Immature natural killer cell (primary cell): ENCODE results near the gene JMJD7. TPM values are rescaled to one million over a fixed set of nuclear protein-coding genes. Genes with fewer than 3 reads are reported as not detected.

ENCODE experiments used
- DNase-seq, 3 donors: peaks; one replicate each; pipeline ENCODE4 v3.0.0; 2022; ENCODE audit warnings: mixed read lengths in 1 of 3
- H3K27ac Mint-ChIP-seq, 6 donors: one replicate each; pipeline ENCODE4 v1.8.0; 2020; ENCODE audit warnings: mixed read lengths in 6 of 6, mild to moderate bottlenecking in 5 of 6, inconsistent platforms in 4 of 6, moderate library complexity in 3 of 6
- H3K27me3 Mint-ChIP-seq, 3 donors: one replicate each; pipeline ENCODE4 v1.8.0; 2020 to 2021; ENCODE audit warnings: low read depth in 3 of 3, mild to moderate bottlenecking in 3 of 3, mixed read lengths in 3 of 3, moderate library complexity in 3 of 3, inconsistent platforms in 1 of 3
- H3K36me3 Mint-ChIP-seq, 3 donors: one replicate each; pipeline ENCODE4 v1.8.0; 2020; ENCODE audit warnings: mixed read lengths in 3 of 3, inconsistent platforms in 2 of 3, mild to moderate bottlenecking in 2 of 3
- H3K4me1 Mint-ChIP-seq, 2 donors: one replicate each; pipeline ENCODE4 v1.8.0; 2020; ENCODE audit warnings: inconsistent platforms in 2 of 2, mild to moderate bottlenecking in 2 of 2, mixed read lengths in 2 of 2, moderate library complexity in 1 of 2
- H3K4me3 Mint-ChIP-seq, 5 donors: one replicate each; pipeline ENCODE4 v1.8.0; 2020; ENCODE audit warnings: mild to moderate bottlenecking in 5 of 5, mixed read lengths in 5 of 5, inconsistent platforms in 3 of 5, moderate library complexity in 3 of 5
- H3K9me3 Mint-ChIP-seq, 6 donors: one replicate each; pipeline ENCODE4 v1.8.0; 2020; ENCODE audit warnings: mild to moderate bottlenecking in 6 of 6, mixed read lengths in 6 of 6, inconsistent platforms in 4 of 6, moderate library complexity in 3 of 6
- polyA plus RNA-seq, 3 donors: library from polyadenylated mRNA; unstranded; fragments of 300-500 nt; fragmentation: Illumina TruSeq; gene quantifications; one replicate each; pipeline ENCODE4 v1.2.3, GENCODE V29; 2021

JMJD7 gene
- polyA plus RNA-seq, 3 donors from 2014 or later: 20.6 to 57.4 (median 23.6) TPM

DNA sequence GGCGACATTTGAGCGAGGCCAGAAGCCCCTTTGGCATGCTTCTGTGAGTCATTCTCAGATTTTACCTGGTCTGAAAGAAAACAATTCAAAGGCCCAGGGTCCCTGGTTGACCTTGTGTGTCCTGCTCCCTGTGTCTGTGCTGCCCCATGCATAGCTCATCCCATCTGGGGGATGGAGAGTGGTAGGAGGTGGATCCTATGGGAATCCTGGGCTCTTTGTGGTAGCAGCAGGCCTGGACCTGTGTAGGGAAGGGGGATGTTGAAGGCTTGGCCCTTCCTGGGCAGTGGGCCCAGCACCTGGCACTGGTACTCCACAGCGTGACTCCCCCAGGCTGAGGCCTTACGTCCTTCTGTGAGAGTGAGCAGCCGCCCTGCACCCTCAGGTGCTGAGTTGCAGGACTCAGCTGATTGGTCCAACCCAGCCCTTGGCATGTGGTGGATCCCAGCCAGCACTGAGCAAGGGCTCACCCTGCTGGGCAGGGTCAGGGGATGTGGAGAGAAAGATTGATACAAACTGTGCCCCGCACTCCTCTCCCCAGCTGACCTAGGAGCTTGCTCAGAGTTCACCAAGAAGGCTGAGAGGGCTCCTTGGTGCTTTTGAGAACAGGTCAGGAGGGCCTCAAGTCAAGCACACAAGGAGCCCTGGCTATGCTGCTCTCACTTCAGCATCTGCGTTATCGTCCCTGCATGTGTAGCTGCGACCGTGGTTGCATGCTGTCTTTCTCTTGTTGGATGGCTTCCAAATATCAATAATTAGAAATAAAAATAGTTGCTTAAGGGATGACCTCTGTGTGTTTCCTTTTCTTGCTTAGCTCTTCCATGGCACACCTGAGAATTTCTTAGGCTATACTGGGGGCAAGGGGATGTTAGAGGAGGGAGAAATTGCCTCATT lies 21.4 kb upstream of the JMJD7 start:
- Mint-ChIP-seq H3K27ac (no peak overlapping the region), H3K36me3 (peaks cover 0 to 3% (median 0%) of the 10 kb centered on the region in 3 donors), H3K9me3 (no peaks in the 10 kb centered on the region), H3K4me1 (peaks cover 8 to 13% of the 10 kb centered on the region in 2 donors), H3K27me3 (peaks cover 0 to 3% (median 0%) of the 10 kb centered on the region in 3 donors), H3K4me3 (no peak overlapping the region)
- no peak for DNase-seq

- Mint-ChIP-seq H3K4me3 (no peak overlapping the region), H3K4me1 (peaks cover 11 to 15% of the 10 kb centered on the region in 2 donors), H3K9me3 (no peaks in the 10 kb centered on the region), H3K27me3 (peaks cover 0 to 3% (median 2%) of the 10 kb centered on the region in 3 donors), H3K27ac (peak overlapping the region in 1 of 6 donors; percentile 85), H3K36me3 (peaks cover 5 to 11% (median 6%) of the 10 kb centered on the region in 3 donors)
- DNase-seq: no peak
Measured at GRCh38 chr15:41809121-41809520, 18.8 kb upstream of the JMJD7 start.

DNA sequence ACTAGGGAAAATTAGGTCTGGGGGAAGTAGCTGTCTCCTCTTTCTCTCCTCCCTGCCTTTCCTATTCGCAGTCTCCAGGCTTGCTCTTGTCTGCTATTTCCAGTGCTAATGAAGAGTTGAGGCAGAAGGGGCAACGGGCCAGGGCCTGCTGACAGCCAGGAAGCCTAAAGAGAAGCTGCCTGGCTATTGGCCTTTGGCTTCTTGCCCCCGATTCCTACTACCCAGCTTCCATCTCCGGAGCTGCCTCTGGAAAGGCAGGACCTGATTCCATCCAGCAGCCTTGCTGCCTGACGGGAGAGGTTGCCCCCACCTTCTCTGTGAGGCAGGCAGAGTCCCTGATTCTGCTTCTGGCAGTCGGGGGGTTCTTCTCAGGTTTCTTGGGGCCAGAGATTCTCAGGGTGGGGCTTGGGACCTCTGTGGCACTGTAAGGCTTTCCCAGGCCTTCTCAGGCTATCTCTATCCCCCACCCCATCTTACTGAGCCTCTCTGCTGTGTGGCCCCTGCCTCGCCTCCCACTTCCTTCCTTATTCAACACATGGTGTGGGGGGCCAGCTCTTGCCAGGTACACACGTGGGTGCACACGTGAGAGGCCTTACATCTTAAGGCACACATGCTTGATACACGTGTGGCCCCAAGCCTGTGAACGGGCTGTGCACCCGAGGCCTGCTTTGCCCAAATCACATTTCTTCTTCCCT lies 18.2 kb upstream of the JMJD7 start:
- no peak for DNase-seq
- Mint-ChIP-seq H3K36me3 (peaks cover 5 to 12% (median 10%) of the 10 kb centered on the region in 3 donors), H3K4me3 (no peak overlapping the region), H3K9me3 (no peaks in the 10 kb centered on the region), H3K27me3 (peaks cover 0 to 3% (median 2%) of the 10 kb centered on the region in 3 donors), H3K4me1 (peaks cover 8 to 13% of the 10 kb centered on the region in 2 donors), H3K27ac (peak overlapping the region in 1 of 6 donors; percentile 11)

GRCh38 chr15:41810651-41811431 lies 17.1 kb upstream of the JMJD7 start:
- DNase-seq: no peak
- Mint-ChIP-seq H3K4me1 (peaks cover 6 to 8% of the 10 kb centered on the region in 2 donors), H3K36me3 (peaks cover 12 to 19% (median 15%) of the 10 kb centered on the region in 3 donors), H3K27me3 (peaks cover 0 to 3% (median 2%) of the 10 kb centered on the region in 3 donors), H3K4me3 (no peak overlapping the region), H3K27ac (no peak overlapping the region), H3K9me3 (no peaks in the 10 kb centered on the region)

- Mint-ChIP-seq H3K9me3 (no peaks in the 10 kb centered on the region), H3K36me3 (peaks cover 16 to 24% (median 16%) of the 10 kb centered on the region in 3 donors), H3K27me3 (peaks cover 0 to 3% (median 2%) of the 10 kb centered on the region in 3 donors), H3K27ac (peak overlapping the region in 1 of 6 donors; percentile 71), H3K4me3 (no peak overlapping the region), H3K4me1 (peaks cover 6 to 8% of the 10 kb centered on the region in 2 donors)
- peak; percentile 69 to 73 (median 71) for DNase-seq
Measured at GRCh38 chr15:41811432-41812195, 16.3 kb upstream of the JMJD7 start.

- Mint-ChIP-seq H3K4me3 (no peak overlapping the region), H3K9me3 (no peaks in the 10 kb centered on the region), H3K27ac (no peak overlapping the region), H3K27me3 (peaks cover 0 to 3% (median 2%) of the 10 kb centered on the region in 3 donors), H3K4me1 (peaks cover 6 to 8% of the 10 kb centered on the region in 2 donors), H3K36me3 (peaks cover 16 to 35% (median 16%) of the 10 kb centered on the region in 3 donors)
- no peak for DNase-seq
Measured at GRCh38 chr15:41812820-41813375, 15.0 kb upstream of the JMJD7 start.

DNA sequence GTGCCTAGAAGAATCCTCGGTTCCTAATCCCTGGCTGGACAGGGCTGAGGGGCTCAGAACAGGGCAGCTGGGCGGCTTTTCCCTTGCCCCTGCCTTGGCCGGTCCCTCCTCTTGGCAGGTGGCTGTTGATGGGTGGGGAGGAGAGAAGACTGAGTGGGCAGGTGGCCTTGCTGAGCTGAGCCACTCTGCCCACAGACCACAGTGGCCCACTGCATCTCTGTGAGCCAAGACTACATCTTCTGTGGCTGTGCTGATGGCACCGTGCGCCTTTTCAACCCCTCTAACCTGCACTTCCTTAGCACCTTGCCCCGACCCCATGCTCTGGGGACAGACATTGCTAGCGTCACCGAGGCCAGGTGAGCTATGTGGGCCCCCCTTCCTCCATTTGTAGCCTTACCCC lies 14.5 kb upstream of the JMJD7 start:
- H3K27ac Mint-ChIP-seq: no peak overlapping the region

GRCh38 chr15:41814534-41814933 lies 13.4 kb upstream of the JMJD7 start:
- no peak overlapping the region for H3K4me3 Mint-ChIP-seq
- no peaks in the 10 kb centered on the region for H3K9me3 Mint-ChIP-seq
- peaks cover 0 to 2% (median 0%) of the 10 kb centered on the region in 3 donors for H3K27me3 Mint-ChIP-seq
- no peak overlapping the region for H3K27ac Mint-ChIP-seq
- no peak for DNase-seq
- peaks cover 16 to 43% (median 17%) of the 10 kb centered on the region in 3 donors for H3K36me3 Mint-ChIP-seq
- peaks cover 6 to 8% of the 10 kb centered on the region in 2 donors for H3K4me1 Mint-ChIP-seq

More for the DNA sequence above, 14.5 kb upstream of the JMJD7 start:
- DNase-seq: no peak
- H3K27me3 Mint-ChIP-seq: peaks cover 0 to 3% (median 2%) of the 10 kb centered on the region in 3 donors
- no peaks in the 10 kb centered on the region for H3K9me3 Mint-ChIP-seq
- H3K4me1 Mint-ChIP-seq: peaks cover 6 to 8% of the 10 kb centered on the region in 2 donors
- H3K36me3 Mint-ChIP-seq: peaks cover 16 to 40% (median 16%) of the 10 kb centered on the region in 3 donors
- H3K4me3 Mint-ChIP-seq: no peak overlapping the region

GRCh38 chr15:41816788-41817187 lies 11.1 kb upstream of the JMJD7 start:
- no peak for DNase-seq
- H3K9me3 Mint-ChIP-seq: no peaks in the 10 kb centered on the region
- no peak overlapping the region for H3K4me3 Mint-ChIP-seq
- peaks cover 0 to 3% (median 2%) of the 10 kb centered on the region in 3 donors for H3K27me3 Mint-ChIP-seq
- H3K36me3 Mint-ChIP-seq: peaks cover 19 to 43% (median 20%) of the 10 kb centered on the region in 3 donors
- H3K4me1 Mint-ChIP-seq: no peaks in the 10 kb centered on the region
- no peak overlapping the region for H3K27ac Mint-ChIP-seq

- Mint-ChIP-seq H3K9me3 (no peaks in the 10 kb centered on the region), H3K27ac (peak overlapping the region in 1 of 6 donors; percentile 34), H3K4me3 (no peak overlapping the region), H3K4me1 (no peaks in the 10 kb centered on the region), H3K36me3 (peaks cover 20 to 43% (median 20%) of the 10 kb centered on the region in 3 donors), H3K27me3 (peaks cover 0 to 3% (median 2%) of the 10 kb centered on the region in 3 donors)
- DNase-seq: no peak
Measured at GRCh38 chr15:41817327-41817726, 10.6 kb upstream of the JMJD7 start.

DNA sequence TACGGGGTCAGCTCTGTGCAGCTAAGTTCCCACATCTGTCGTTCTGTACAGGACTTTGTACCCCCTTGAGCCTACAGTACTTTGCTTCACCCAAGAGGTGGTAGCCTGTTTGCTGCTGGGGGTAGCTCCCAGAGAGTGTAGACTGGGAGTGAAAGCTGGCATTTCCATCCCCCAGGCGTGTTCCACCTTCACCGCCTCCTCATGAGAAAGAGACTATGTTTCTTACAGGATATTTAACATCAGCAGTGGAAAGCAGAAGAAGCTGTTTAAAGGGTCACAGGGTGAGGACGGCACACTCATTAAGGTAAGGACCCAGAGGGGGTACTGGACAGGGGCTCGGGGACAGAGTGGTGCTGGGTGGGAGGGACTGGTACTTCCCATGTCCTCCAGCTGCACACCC lies 10.1 kb upstream of the JMJD7 start:
- Mint-ChIP-seq H3K9me3 (no peaks in the 10 kb centered on the region), H3K27me3 (peaks cover 0 to 3% (median 2%) of the 10 kb centered on the region in 3 donors), H3K36me3 (peaks cover 20 to 45% (median 20%) of the 10 kb centered on the region in 3 donors), H3K4me3 (no peak overlapping the region), H3K4me1 (no peaks in the 10 kb centered on the region), H3K27ac (no peak overlapping the region)
- DNase-seq: no peak

DNA sequence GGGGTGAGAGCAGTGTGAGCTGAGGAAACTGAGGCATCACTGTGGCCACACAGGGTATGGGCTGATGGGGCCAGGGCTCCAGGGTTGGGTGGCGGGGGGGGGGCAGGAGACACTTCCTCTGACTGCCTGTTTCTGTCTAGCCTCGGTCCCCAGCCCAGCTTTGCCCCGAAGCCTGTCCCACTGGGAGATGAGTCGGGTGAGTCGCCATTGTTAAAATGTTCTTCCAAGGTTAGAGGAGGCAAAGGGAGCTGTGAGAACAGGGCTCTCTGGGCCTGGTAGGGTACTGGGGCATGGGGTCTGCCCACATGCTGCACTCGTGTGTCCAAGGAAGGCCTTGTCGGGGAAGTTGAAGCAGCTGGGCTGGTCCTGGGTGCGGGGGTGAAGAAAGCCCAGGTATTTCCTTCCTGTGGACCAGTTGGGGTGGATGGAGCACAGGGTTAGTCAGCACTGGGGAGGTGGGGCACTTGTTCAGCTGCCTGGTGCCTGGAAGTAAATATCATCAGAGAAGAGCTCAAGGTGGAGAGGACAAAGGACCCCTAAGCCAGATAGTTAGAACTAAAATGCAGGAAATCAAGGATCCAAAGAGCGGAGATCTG lies 8.3 kb upstream of the JMJD7 start:
- H3K36me3 Mint-ChIP-seq: peaks cover 11 to 38% (median 14%) of the 10 kb centered on the region in 3 donors
- DNase-seq: no peak

More for the DNA sequence above, 8.3 kb upstream of the JMJD7 start:
- H3K9me3 Mint-ChIP-seq: no peaks in the 10 kb centered on the region
- peaks cover 0 to 3% (median 2%) of the 10 kb centered on the region in 3 donors for H3K27me3 Mint-ChIP-seq
- H3K4me3 Mint-ChIP-seq: no peak overlapping the region
- H3K4me1 Mint-ChIP-seq: no peaks in the 10 kb centered on the region
- H3K27ac Mint-ChIP-seq: no peak overlapping the region
